GM06990 (cell line): ENCODE measurements around the gene ARHGEF10L.
A peak's percentile ranks its signal among the peaks of the same experiment; 100 is the strongest.

Experiments used
- DNase-seq: peaks from one replicate; pipeline ENCODE4 v3.0.0-alpha.2; 2011; ENCODE audit not compliant: insufficient read length; ENCODE audit errors: extremely low read depth
- H3K27me3 ChIP-seq: replicated peaks from 2 replicates; pipeline ENCODE4 v1.6.0; 2011; ENCODE audit warnings: low read length; ENCODE audit not compliant: control insufficient read depth, insufficient read depth
- H3K36me3 ChIP-seq: 2 replicates; pipeline ENCODE4 v1.5.1; 2011; ENCODE audit warnings: low read length; ENCODE audit not compliant: control insufficient read depth, insufficient read depth
- H3K4me3 ChIP-seq: replicated peaks from 2 replicates; pipeline ENCODE4 v1.5.1; 2011; ENCODE audit warnings: low read depth, mild to moderate bottlenecking, control low read depth, low read length
- TF ChIP-seq, protein P1 (sequence below): IDR thresholded peaks from 2 replicates; pipeline ENCODE4 v1.5.1; 2011; ENCODE audit warnings: low read length, control low read depth, mild to moderate bottlenecking, inconsistent platforms; ENCODE audit not compliant: insufficient read depth, poor library complexity, severe bottlenecking

ARHGEF10L gene

DNA sequence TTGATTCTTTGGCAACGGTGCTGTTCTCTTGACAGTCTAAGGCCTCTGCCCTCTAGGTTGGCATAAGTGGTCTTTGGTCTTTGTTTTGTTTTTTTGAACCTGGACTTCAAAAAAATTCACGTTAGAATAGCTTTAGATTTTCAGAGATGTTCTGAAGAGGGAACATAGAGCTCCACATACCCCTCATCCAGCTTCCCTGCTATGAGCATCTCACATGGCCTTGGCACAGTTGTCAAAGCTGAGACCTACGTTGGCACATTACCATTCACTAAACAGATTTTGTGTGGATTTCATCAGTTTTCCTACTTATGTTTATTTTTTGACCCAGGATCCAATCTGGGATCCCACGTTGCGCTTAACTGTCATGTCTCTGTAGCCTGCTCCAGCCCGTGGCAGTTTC, 60.8 kb downstream of the ARHGEF10L start:
- Histone ChIP-seq H3K27me3 (no peaks in the 10 kb centered on the region; the same call in 1 of the 2 replicates), H3K36me3 (no peaks in the 10 kb centered on the region), H3K4me3 (no peak overlapping the region)
- DNase-seq, result no peak
- TF ChIP-seq, protein P1, sequence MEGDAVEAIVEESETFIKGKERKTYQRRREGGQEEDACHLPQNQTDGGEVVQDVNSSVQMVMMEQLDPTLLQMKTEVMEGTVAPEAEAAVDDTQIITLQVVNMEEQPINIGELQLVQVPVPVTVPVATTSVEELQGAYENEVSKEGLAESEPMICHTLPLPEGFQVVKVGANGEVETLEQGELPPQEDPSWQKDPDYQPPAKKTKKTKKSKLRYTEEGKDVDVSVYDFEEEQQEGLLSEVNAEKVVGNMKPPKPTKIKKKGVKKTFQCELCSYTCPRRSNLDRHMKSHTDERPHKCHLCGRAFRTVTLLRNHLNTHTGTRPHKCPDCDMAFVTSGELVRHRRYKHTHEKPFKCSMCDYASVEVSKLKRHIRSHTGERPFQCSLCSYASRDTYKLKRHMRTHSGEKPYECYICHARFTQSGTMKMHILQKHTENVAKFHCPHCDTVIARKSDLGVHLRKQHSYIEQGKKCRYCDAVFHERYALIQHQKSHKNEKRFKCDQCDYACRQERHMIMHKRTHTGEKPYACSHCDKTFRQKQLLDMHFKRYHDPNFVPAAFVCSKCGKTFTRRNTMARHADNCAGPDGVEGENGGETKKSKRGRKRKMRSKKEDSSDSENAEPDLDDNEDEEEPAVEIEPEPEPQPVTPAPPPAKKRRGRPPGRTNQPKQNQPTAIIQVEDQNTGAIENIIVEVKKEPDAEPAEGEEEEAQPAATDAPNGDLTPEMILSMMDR, result no peak

DNA sequence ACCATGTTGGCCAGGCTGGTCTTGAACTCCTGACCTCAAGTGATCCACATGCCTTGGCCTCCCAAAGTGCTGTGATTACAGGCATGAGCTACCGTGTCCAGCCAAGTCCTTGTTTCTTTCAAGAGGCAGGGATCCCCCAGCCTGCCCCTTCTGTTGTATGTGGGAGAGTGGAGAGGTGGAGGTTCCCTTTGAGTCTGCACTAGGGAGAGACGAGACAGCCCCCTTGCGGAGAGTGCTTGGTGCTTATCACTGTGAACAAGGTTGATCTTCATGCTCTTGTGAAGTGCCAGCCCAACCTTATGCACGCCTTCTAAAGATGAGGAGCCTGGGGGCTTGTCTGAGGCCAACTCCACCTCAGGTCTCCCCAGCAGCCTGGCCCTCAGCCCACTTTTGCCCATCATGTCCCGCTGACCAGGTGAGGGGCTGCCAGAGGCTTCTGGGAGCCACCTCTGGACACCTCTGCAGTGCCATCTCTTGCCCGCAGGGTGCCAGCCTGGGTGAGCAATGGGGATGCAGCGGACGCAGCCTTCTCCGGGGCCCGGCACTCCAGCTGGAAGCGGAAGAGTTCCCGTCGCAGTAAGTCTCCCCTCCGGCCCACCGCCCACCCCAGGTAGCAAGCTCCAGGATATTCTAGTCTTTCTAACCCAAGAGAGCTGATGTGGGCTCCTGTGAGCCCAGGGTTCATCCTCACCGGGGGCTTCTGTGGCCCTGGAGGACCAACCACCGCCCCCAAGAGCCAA, 62.3 kb downstream of the ARHGEF10L start:
- H3K36me3 ChIP-seq, result no peaks in the 10 kb centered on the region

DNA sequence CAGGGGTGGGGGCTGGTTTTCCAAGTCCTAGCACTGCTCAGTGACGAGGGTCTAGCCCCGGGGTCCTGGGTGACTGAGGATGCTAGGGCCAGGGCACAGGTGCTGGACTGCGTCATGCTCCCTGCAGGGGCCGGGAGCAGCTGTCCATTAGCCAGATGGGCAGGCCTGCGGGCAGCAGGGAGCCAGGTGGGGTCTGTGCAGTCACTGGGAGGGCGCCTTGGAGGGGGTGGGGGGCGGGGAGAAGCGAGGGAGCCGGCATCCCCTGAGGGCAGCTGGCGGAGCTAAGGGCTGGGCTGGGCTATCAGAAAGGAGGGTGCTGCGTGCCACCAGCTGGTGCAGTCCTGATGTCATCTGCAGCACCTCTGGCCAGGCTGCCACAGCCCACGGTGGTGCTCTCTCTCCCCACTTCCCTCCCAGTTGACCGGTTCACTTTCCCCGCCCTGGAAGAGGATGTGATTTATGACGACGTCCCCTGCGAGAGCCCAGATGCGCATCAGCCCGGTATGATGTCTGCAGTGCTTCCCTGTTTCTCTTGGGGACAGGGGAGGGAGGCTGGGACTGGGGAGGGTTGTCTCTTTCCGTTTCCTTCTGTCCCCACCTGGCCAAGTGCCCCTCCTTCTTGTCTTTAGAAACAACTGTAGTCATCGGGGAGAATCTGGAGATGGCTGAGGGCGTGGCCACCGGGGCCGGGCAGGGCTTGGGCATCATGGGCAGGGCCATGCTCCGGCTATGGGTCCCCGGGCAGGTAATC, 63.8 kb downstream of the ARHGEF10L start:
- DNase-seq, result no peak
- H3K27me3 ChIP-seq, result no peaks in the 10 kb centered on the region; the same call in 1 of the 2 replicates
- TF ChIP-seq, protein P1, result no peak
- no peak overlapping the region for H3K4me3 ChIP-seq
- no peaks in the 10 kb centered on the region for H3K36me3 ChIP-seq

More for the DNA sequence above, 62.3 kb downstream of the ARHGEF10L start:
- no peak for DNase-seq
- Histone ChIP-seq H3K27me3 (no peaks in the 10 kb centered on the region; the same call in 1 of the 2 replicates), H3K4me3 (no peak overlapping the region)
- TF ChIP-seq, protein P1, result peak; percentile 37

DNA sequence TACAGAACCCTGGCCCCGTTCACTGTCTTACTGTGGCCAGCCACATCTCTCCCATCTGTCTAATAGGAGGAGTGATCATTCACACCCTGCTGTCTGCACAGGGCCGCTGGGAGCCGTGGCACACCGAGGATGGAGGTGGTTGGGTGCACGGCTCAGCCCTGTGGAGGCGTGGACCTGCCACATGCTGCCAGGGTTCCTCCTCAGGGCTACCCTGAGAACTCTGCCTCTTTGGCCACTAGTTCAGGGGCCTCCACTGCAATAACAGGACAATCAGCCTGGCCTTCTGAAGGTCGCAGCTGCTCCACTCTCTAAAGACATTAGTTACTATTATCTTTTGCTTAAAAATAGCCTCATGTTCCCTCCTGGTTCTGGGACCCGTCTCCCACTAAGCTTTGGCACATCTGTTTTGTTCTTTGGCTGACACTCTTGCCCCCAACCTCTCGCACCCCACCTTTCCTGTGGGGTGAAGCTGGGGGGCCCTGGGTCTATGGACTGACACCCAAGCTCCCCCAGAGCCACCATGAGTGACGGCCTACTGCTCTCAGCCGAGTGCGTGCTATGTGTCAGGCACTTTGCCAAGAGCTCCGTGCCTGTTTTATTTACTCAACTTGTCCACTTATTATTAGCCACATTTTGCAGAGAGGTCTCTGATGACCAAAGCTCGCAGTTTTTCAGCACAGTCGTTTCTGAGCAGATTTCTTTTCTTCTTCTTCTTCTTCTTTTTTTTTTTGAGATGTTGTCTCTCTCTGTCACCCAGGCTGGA, 66.3 kb downstream of the ARHGEF10L start:
- TF ChIP-seq, protein P1, result no peak
- no peaks in the 10 kb centered on the region for H3K27me3 ChIP-seq
- DNase-seq, result no peak
- no peak overlapping the region for H3K4me3 ChIP-seq
- no peaks in the 10 kb centered on the region for H3K36me3 ChIP-seq

DNA sequence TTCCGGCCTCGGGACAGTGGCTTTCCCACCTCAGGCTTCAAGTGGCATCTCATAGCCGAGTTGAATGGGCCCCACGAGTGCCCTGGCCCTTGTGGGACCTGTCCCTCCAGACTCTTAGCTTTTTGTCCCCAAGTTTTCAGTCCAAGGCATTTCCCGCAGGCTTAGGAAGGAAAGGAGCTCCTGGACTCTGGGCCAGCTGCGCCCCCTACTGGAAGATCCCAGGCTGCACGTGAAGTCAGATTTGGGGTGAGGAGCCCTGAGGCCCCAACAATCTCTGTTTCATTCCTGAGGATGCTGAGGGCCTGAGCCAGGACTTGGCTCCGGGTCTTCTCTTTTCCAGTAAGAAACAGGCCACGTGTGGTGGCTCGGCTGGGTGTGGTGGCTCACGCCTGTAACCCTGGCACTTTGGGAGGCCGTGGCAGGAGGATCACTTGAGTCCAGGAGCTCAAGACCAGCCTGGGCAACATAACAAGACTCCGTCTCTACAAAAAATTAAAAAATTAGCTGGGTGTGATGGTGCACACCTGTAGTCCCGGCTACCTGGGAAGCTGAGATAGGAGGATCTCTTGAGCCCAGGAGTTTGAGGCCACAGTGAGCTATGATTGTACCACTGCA, 67.4 kb downstream of the ARHGEF10L start:
- TF ChIP-seq, protein P1, result peak; percentile 94
- peak; percentile 24 for DNase-seq
- Histone ChIP-seq H3K4me3 (no peak overlapping the region), H3K27me3 (no peaks in the 10 kb centered on the region), H3K36me3 (no peaks in the 10 kb centered on the region)
